ENCODE data around the gene TMEM151B. TPM values are rescaled to one million over a fixed set of nuclear protein-coding genes. Genes with fewer than 3 reads are reported as not detected.

The TMEM151B gene
- total and polyA plus RNA-seq, 2 of the 13 experiments (the other 11 are each of a cell fraction or from before 2014, with no cell fraction given): not detected

GRCh38 chr6:44285552-44286284 is 15.5 kb downstream of the TMEM151B start (continued):
- TF ChIP-seq NCOA2 (CRISPR knock-in tag; IDR thresholded peaks at IDR 0.05): no peak
- TF ChIP-seq POLR2G (IDR thresholded peaks at IDR 0.05; ENCODE audit: low read depth, low read length): no peak
- TF ChIP-seq, protein P1, sequence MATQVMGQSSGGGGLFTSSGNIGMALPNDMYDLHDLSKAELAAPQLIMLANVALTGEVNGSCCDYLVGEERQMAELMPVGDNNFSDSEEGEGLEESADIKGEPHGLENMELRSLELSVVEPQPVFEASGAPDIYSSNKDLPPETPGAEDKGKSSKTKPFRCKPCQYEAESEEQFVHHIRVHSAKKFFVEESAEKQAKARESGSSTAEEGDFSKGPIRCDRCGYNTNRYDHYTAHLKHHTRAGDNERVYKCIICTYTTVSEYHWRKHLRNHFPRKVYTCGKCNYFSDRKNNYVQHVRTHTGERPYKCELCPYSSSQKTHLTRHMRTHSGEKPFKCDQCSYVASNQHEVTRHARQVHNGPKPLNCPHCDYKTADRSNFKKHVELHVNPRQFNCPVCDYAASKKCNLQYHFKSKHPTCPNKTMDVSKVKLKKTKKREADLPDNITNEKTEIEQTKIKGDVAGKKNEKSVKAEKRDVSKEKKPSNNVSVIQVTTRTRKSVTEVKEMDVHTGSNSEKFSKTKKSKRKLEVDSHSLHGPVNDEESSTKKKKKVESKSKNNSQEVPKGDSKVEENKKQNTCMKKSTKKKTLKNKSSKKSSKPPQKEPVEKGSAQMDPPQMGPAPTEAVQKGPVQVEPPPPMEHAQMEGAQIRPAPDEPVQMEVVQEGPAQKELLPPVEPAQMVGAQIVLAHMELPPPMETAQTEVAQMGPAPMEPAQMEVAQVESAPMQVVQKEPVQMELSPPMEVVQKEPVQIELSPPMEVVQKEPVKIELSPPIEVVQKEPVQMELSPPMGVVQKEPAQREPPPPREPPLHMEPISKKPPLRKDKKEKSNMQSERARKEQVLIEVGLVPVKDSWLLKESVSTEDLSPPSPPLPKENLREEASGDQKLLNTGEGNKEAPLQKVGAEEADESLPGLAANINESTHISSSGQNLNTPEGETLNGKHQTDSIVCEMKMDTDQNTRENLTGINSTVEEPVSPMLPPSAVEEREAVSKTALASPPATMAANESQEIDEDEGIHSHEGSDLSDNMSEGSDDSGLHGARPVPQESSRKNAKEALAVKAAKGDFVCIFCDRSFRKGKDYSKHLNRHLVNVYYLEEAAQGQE (IDR thresholded peaks at IDR 0.05; ENCODE audit: borderline replicate concordance in 1 of 2, low read depth in 1 of 2, low read length in 2 of 2): peak; percentile 69 to 96
- no peak for TF ChIP-seq FOXO4 (CRISPR knock-in tag; conservative IDR thresholded peaks at IDR 0.05)
- TF ChIP-seq ZNF724P (CRISPR knock-in tag; IDR thresholded peaks at IDR 0.05; ENCODE audit: borderline replicate concordance): no peak
- TF ChIP-seq EHMT2 (IDR thresholded peaks at IDR 0.05; ENCODE audit: borderline replicate concordance, low read depth, low read length): peak; percentile 94
- TF ChIP-seq FOSL2 (CRISPR knock-in tag; IDR thresholded peaks at IDR 0.05): no peak
- TF ChIP-seq HES4 (CRISPR knock-in tag; IDR thresholded peaks at IDR 0.05; ENCODE audit: borderline replicate concordance): no peak
- TF ChIP-seq, protein P2, sequence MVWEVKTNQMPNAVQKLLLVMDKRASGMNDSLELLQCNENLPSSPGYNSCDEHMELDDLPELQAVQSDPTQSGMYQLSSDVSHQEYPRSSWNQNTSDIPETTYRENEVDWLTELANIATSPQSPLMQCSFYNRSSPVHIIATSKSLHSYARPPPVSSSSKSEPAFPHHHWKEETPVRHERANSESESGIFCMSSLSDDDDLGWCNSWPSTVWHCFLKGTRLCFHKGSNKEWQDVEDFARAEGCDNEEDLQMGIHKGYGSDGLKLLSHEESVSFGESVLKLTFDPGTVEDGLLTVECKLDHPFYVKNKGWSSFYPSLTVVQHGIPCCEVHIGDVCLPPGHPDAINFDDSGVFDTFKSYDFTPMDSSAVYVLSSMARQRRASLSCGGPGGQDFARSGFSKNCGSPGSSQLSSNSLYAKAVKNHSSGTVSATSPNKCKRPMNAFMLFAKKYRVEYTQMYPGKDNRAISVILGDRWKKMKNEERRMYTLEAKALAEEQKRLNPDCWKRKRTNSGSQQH (CRISPR knock-in tag; IDR thresholded peaks at IDR 0.05; ENCODE audit: low read depth): 0 out of 2 replicates have a peak, but pooled peaks have one; percentile 41
- TF ChIP-seq NFYC (CRISPR knock-in tag; IDR thresholded peaks at IDR 0.05): no peak
- no peak for TF ChIP-seq ZNF891 (CRISPR knock-in tag; IDR thresholded peaks at IDR 0.05)
- no peak for TF ChIP-seq ZNF136 (CRISPR knock-in tag; IDR thresholded peaks at IDR 0.05; ENCODE audit: low read depth)
- no peak for TF ChIP-seq TAF15 (IDR thresholded peaks at IDR 0.05; ENCODE audit: low read depth, low read length, poor library complexity, severe bottlenecking)
- no peak for TF ChIP-seq ZNF17 (CRISPR knock-in tag; IDR thresholded peaks at IDR 0.05)
- TF ChIP-seq ZNF558 (CRISPR knock-in tag; IDR thresholded peaks at IDR 0.05; ENCODE audit: borderline replicate concordance): no peak
- no peak for TF ChIP-seq ZNF3 (CRISPR knock-in tag; IDR thresholded peaks at IDR 0.05)

Data from HepG2 (cell line).